ENCODE data around the gene EEF1A1. TPM values are rescaled to one million over a fixed set of nuclear protein-coding genes. Genes with fewer than 3 reads are reported as not detected.
"Not testable (repeated sequence)": the region's sequence is repeated elsewhere in the genome, so short reads cannot be mapped to it uniquely, and the experiment has no call there.

Gene EEF1A1
- total and polyA plus RNA-seq, 12 donors: 988 to 3,224 (median 1,571) TPM

GRCh38 chr6:73548458-73549446 lies 27.9 kb upstream of the EEF1A1 start:
- no peak for TF ChIP-seq CTCF (IDR thresholded peaks at IDR 0.05)
- intact Hi-C loops (cut with DNase I): no loop called here
- DNase-seq: no peak
- H3K36me3 ChIP-seq: no peaks in the 10 kb centered on the region
- no peaks in the 10 kb centered on the region for H3K9me3 ChIP-seq
- no peak overlapping the region for H3K27ac ChIP-seq
- ATAC-seq: no peak
- H3K4me1 ChIP-seq: no peaks in the 10 kb centered on the region
- no peaks in the 10 kb centered on the region for H3K27me3 ChIP-seq
- 85 to 91% methylated on average over 12 of the region's 12 CpGs for WGBS, 2 donors
- no peak overlapping the region for H3K4me3 ChIP-seq

GRCh38 chr6:73547036-73547435 lies 26.2 kb upstream of the EEF1A1 start:
- 86 to 89% methylated on average over 1 of the region's 1 CpG for WGBS, 2 donors
- no peaks in the 10 kb centered on the region for H3K27me3 ChIP-seq
- no peaks in the 10 kb centered on the region for H3K36me3 ChIP-seq
- no peak overlapping the region for H3K27ac ChIP-seq
- no peak overlapping the region for H3K4me3 ChIP-seq
- DNase-seq (no peak), ATAC-seq (no peak)
- intact Hi-C loops (cut with DNase I): no loop called here
- TF ChIP-seq CTCF (IDR thresholded peaks at IDR 0.05): no peak
- no peaks in the 10 kb centered on the region for H3K4me1 ChIP-seq
- H3K9me3 ChIP-seq: no peaks in the 10 kb centered on the region

GRCh38 chr6:73542891-73543290 lies 22.1 kb upstream of the EEF1A1 start:
- 93 to 96% methylated on average over 5 of the region's 5 CpGs for WGBS, 2 donors
- intact Hi-C loops (cut with DNase I): no loop called here
- TF ChIP-seq CTCF (IDR thresholded peaks at IDR 0.05): no peak

GRCh38 chr6:73542481-73542880 lies 21.6 kb upstream of the EEF1A1 start:
- H3K27me3 ChIP-seq; ATAC-seq; H3K4me1 ChIP-seq; H3K27ac ChIP-seq; intact Hi-C loops (cut with DNase I); DNase-seq; H3K36me3 ChIP-seq; H3K4me3 ChIP-seq; H3K9me3 ChIP-seq: not testable (repeated sequence)
- WGBS, 2 donors: 91 to 98% methylated on average over 3 of the region's 3 CpGs

More at GRCh38 chr6:73542891-73543290, 22.1 kb upstream of the EEF1A1 start:
- Histone ChIP-seq H3K36me3 (no peaks in the 10 kb centered on the region), H3K4me1 (no peaks in the 10 kb centered on the region), H3K4me3 (no peak overlapping the region), H3K27ac (no peak overlapping the region), H3K9me3 (no peaks in the 10 kb centered on the region), H3K27me3 (no peaks in the 10 kb centered on the region)
- DNase-seq (no peak), ATAC-seq (no peak)

All from heart right ventricle (tissue), 16 donors.